Measurements from ENCODE around the gene LTBP1. TPM values are rescaled to one million over a fixed set of nuclear protein-coding genes. Genes with fewer than 3 reads are reported as not detected.

Gene LTBP1
- polyA plus RNA-seq, 2 of the 4 experiments (the other 2 are of a cell fraction), result 23.8 to 30.4 TPM

GRCh38 chr2:33322612-33323011 is 375.9 kb downstream of the LTBP1 start (continued):
- TF ChIP-seq BCL3 (IDR thresholded peaks at IDR 0.05) (no peak), FOXS1 (CRISPR knock-in tag; IDR thresholded peaks at IDR 0.05) (no peak), USF2 (IDR thresholded peaks at IDR 0.05) (no peak), EP300 (IDR thresholded peaks at IDR 0.05) (no peak), MAFK (IDR thresholded peaks at IDR 0.05; ENCODE audit: partially characterized antibody) (no peak), REST (IDR thresholded peaks at IDR 0.05) (no peak), HOXB5 (CRISPR knock-in tag; IDR thresholded peaks at IDR 0.05) (no peak), TFCP2L1 (CRISPR knock-in tag; IDR thresholded peaks at IDR 0.05) (no peak)

GRCh38 chr2:33323957-33324356 is 377.2 kb downstream of the LTBP1 start:
- Histone ChIP-seq H3K27ac (no peak overlapping the region), H3K4me1 (peaks cover 13% of the 10 kb centered on the region; the same call in 2 of the 3 replicates), H3K9me3 (no peaks in the 10 kb centered on the region), H3K4me3 (no peak overlapping the region), H3K4me2 (no peak overlapping the region)
- FAIRE-seq (no peak), ATAC-seq (no peak), DNase-seq (ENCODE audit: low read depth in 1 of 2, low spot score in 1 of 2) (no peak)
- 88% methylated on average over 2 of the region's 2 CpGs for WGBS (ENCODE audit: missing lambda C conversion rate)
- TF ChIP-seq ZSCAN20 (CRISPR knock-in tag; IDR thresholded peaks at IDR 0.05), result no peak
- no peak for TF ChIP-seq ELK1 (IDR thresholded peaks at IDR 0.05; ENCODE audit: low read depth, low read length)
- TF ChIP-seq CBX2 (IDR thresholded peaks at IDR 0.05; ENCODE audit: borderline replicate concordance, low read depth), result no peak
- TF ChIP-seq ESRRA (IDR thresholded peaks at IDR 0.05; ENCODE audit: borderline replicate concordance, low read length), result no peak
- TF ChIP-seq MYC (IDR thresholded peaks at IDR 0.05; ENCODE audit: borderline replicate concordance, low read length), result no peak
- TF ChIP-seq HOXB13 (CRISPR knock-in tag; IDR thresholded peaks at IDR 0.05; ENCODE audit: low read depth), result no peak
- TF ChIP-seq ZNF302 (CRISPR knock-in tag; IDR thresholded peaks at IDR 0.05), result no peak
- TF ChIP-seq KDM5A (IDR thresholded peaks at IDR 0.05), result no peak
- TF ChIP-seq PHF8 (IDR thresholded peaks at IDR 0.05; ENCODE audit: borderline replicate concordance, low read depth), result no peak
- no peak for TF ChIP-seq RCOR1 (IDR thresholded peaks at IDR 0.05; ENCODE audit: low read depth, low read length)
- TF ChIP-seq EP300 (IDR thresholded peaks at IDR 0.05), result no peak
- no peak for TF ChIP-seq SREBF2 (IDR thresholded peaks at IDR 0.05)
- no peak for TF ChIP-seq BCL3 (IDR thresholded peaks at IDR 0.05)
- TF ChIP-seq EHMT2 (IDR thresholded peaks at IDR 0.05; ENCODE audit: low read depth), result no peak
- TF ChIP-seq HOXB5 (CRISPR knock-in tag; IDR thresholded peaks at IDR 0.05), result no peak
- no peak for TF ChIP-seq EHF (CRISPR knock-in tag; IDR thresholded peaks at IDR 0.05)
- no peak for TF ChIP-seq USF2 (IDR thresholded peaks at IDR 0.05)
- no peak for TF ChIP-seq HEYL (CRISPR knock-in tag; IDR thresholded peaks at IDR 0.05)
- no peak for TF ChIP-seq MAFK (IDR thresholded peaks at IDR 0.05; ENCODE audit: partially characterized antibody)
- TF ChIP-seq BHLHE40 (IDR thresholded peaks at IDR 0.05; ENCODE audit: low read depth, low read length), result no peak
- POLR2A ChIA-PET, result no interaction called here
- CTCF ChIA-PET, result interaction anchor here (1.2 kb wide), 1 partner anchor 8 kb away, joined by 4 read pairs; no protein-coding TSS in a partner anchor
